Measurements from ENCODE around the gene LRRC4C.
A peak's percentile ranks its signal among the peaks of the same experiment; 100 is the strongest.

Gene LRRC4C

DNA sequence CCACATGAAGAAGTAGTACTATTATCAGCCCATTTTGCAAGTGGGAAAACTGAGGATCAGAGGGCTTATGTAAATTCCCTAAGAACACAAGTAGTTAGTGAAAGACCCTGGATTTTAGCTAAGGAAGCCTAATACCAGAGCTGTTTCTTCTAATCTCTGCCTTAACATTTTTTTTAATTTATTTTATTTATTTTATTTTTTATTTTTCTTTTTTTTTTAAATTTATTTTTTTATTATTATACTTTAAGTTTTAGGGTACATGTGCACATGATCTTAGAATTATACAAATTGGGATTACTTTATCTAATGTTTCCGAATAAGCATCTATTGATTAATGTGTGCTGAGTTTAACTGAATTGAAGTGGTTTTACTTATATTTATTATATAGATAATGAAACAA lies 1015.3 kb downstream of the LRRC4C start:
- no peak overlapping the region for H3K4me3 ChIP-seq
- H3K9me3 ChIP-seq (replicated peaks in 1 of 11), result peaks cover 21 to 34% (median 27%) of the 10 kb centered on the region in 11 experiments; a peak in 21 of 22 replicates
- no peaks in the 10 kb centered on the region for H3K36me3 ChIP-seq
- H3K9ac ChIP-seq, result no peak overlapping the region
- H3K27ac ChIP-seq, result no peak overlapping the region
- no peaks in the 10 kb centered on the region for H4K20me1 ChIP-seq
- H3K4me2 ChIP-seq, result no peak overlapping the region
- no peaks in the 10 kb centered on the region for H3K4me1 ChIP-seq
- TF ChIP-seq Cebpa-rat (IDR thresholded peaks at IDR 0.05), result no peak
- no peaks in the 10 kb centered on the region for H3K27me3 ChIP-seq

DNA sequence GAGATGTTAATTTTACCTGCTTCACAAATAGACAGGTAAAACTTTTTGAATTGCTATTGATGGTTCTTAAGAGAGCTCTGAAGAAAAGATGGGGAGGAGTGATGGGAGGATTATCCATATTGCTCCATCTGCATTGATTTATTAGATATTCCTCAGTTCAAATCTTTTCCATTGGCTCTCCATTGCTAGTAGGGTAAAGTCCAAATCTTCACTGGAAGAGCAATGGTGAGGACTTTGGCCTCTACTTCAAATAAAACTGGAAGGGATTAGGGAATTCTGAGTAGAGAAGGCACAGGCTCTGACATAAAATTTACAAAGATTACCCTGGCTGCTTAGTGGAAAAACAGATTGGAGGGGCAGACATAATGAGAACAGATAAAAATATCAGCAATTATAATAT lies 1024.1 kb downstream of the LRRC4C start:
- no peaks in the 10 kb centered on the region for H3K27me3 ChIP-seq
- H4K20me1 ChIP-seq, result no peaks in the 10 kb centered on the region; a peak in 1 of 22 replicates
- no peak overlapping the region for H3K27ac ChIP-seq
- H3K4me1 ChIP-seq, result no peaks in the 10 kb centered on the region
- H3K9me3 ChIP-seq (replicated peaks in 1 of 11), result no peaks in the 10 kb centered on the region
- no peak overlapping the region for H3K4me3 ChIP-seq
- H3K36me3 ChIP-seq, result no peaks in the 10 kb centered on the region
- H3K9ac ChIP-seq, result no peak overlapping the region
- no peak overlapping the region for H3K4me2 ChIP-seq
- no peak for TF ChIP-seq Cebpa-rat (IDR thresholded peaks at IDR 0.05)

DNA sequence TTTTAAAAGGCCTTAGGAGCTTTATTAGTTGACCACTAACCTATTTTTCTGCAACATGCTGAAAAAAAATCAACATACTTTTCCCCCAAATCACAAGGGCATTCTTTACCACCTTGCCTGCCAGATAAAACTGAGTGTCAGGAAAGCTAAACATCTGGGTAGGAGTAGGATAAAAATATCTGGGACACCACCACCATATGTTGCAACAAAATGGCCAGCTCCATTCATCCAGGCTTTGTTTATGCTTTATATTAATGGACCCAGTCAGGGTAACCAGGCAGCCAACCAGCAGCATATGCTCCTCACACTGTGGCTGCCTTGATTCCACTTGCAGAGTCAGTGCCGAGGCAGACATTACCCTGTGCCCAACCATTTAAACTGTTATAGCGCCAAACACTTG lies 1024.5 kb downstream of the LRRC4C start:
- H4K20me1 ChIP-seq, result no peaks in the 10 kb centered on the region; a peak in 1 of 22 replicates
- TF ChIP-seq Cebpa-rat (IDR thresholded peaks at IDR 0.05), result no peak
- H3K27ac ChIP-seq, result no peak overlapping the region
- no peaks in the 10 kb centered on the region for H3K9me3 ChIP-seq (replicated peaks in 1 of 11)
- no peak overlapping the region for H3K9ac ChIP-seq
- no peak overlapping the region for H3K4me2 ChIP-seq
- H3K4me1 ChIP-seq, result no peaks in the 10 kb centered on the region
- no peaks in the 10 kb centered on the region for H3K27me3 ChIP-seq
- no peaks in the 10 kb centered on the region for H3K36me3 ChIP-seq
- no peak overlapping the region for H3K4me3 ChIP-seq

DNA sequence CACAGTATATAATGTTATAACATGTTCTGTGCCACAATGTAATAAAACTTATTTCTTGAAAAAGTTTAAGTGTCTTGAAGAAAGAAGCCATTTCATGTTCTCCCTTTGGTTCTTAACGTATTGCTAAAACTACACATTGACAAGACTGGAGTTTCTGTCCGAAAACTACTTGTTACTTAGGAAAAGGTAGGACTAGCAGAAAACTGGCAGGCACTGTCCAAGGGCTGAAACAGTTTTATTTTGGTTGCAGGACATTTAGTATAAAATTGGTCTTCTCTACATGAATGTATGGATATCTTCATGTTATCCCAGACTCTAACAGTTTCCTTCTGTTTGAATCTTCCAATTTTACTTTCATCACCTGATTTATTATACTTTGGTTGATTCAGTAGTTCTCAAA lies 1027.1 kb downstream of the LRRC4C start:
- Histone ChIP-seq H3K9me3 (replicated peaks in 1 of 11) (no peaks in the 10 kb centered on the region), H3K27ac (no peak overlapping the region), H3K27me3 (no peaks in the 10 kb centered on the region), H3K4me1 (no peaks in the 10 kb centered on the region), H3K4me2 (no peak overlapping the region), H3K4me3 (no peak overlapping the region), H3K36me3 (no peaks in the 10 kb centered on the region), H4K20me1 (no peaks in the 10 kb centered on the region; a peak in 1 of 22 replicates), H3K9ac (no peak overlapping the region)
- TF ChIP-seq Cebpa-rat (IDR thresholded peaks at IDR 0.05), result no peak

DNA sequence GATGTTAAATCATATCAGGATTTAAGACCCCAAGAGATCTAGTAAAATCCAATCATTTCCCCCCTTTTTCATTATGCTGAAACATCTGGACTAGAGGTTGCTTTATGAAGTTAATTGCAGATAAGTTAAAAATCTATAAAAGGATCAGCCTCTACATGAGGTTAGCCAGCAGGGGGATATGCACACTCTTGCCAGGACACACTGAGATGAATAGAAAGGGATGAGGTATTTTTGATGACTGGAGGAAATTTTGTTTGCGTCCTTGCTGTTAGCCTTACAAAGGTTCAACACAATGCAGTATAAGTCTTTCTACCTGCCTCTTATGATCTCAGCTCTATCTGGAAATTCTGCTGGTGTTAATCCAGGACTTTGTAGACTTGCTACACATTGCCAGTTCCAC lies 1034.3 kb downstream of the LRRC4C start:
- H3K36me3 ChIP-seq, result no peaks in the 10 kb centered on the region
- no peaks in the 10 kb centered on the region for H4K20me1 ChIP-seq
- no peak for TF ChIP-seq Cebpa-rat (IDR thresholded peaks at IDR 0.05)
- no peaks in the 10 kb centered on the region for H3K4me1 ChIP-seq
- no peak overlapping the region for H3K4me2 ChIP-seq
- H3K9me3 ChIP-seq (replicated peaks in 1 of 11), result no peaks in the 10 kb centered on the region
- no peak overlapping the region for H3K4me3 ChIP-seq
- no peak overlapping the region for H3K9ac ChIP-seq
- no peak overlapping the region for H3K27ac ChIP-seq
- H3K27me3 ChIP-seq, result no peaks in the 10 kb centered on the region

DNA sequence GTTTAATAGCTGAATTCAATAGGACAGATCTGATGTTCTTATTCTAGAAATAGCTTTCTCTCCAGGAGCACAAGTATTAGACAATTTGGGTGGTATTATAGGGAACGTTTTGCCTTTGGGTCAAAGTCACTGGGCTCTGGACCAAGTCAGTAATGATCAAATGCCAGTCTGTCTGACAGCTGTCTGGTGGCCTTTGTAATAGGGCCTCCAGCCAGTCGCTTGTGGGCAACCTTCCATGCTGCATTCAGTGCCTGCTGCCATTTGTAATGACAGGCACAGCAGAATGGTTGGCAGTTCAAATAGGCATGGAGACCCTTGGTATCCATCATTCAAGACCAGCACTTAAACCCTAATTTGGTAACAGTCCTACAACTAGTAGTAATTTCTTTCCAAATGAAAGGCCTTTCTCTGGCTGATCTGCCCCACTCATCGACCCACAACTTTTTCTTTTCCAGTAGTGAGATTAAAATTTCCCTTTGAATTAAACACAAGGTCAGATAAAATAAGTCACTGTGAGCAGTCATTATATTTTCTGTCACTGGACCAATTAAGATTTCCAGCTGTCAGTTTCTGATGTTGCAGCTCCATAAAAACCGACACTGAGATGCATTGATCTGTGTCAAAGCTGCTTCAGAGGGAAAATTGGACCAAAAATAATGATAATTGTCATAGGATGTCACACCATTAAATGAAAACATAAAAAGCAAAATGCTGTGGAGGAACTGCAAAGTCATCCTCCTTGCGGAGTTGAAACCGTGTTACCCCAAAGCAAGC lies 1038.1 kb downstream of the LRRC4C start:
- Histone ChIP-seq H3K4me3 (no peak overlapping the region), H3K27me3 (no peaks in the 10 kb centered on the region), H3K27ac (no peak overlapping the region), H3K4me1 (no peaks in the 10 kb centered on the region), H3K9me3 (replicated peaks in 1 of 11) (no peaks in the 10 kb centered on the region), H3K4me2 (no peak overlapping the region), H4K20me1 (no peaks in the 10 kb centered on the region), H3K9ac (no peak overlapping the region), H3K36me3 (no peaks in the 10 kb centered on the region)
- TF ChIP-seq Cebpa-rat (IDR thresholded peaks at IDR 0.05), result no peak

DNA sequence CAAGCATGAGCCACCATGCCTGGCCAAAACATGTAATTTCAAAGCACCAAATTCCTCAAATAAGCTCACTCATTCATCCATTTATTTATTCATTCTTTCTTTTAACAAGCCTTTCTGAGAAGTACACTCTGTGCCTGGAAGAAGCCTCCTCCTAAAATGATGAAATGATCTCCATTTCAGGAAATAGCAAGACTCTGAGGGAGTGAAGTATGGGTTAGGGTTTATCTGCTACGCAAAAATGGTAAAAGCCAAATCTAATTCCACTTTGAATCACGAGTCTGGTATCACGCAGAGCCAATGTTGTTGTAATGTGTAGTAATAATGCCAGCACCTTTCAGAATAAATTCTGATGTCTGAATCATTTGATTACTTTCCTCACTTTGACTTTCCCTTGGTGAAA lies 1041.8 kb downstream of the LRRC4C start:
- H3K4me3 ChIP-seq, result no peak overlapping the region
- TF ChIP-seq Cebpa-rat (IDR thresholded peaks at IDR 0.05), result no peak
- H3K27me3 ChIP-seq, result no peaks in the 10 kb centered on the region
- H3K4me1 ChIP-seq, result no peaks in the 10 kb centered on the region
- H3K9ac ChIP-seq, result no peak overlapping the region
- H3K27ac ChIP-seq, result no peak overlapping the region
- no peak overlapping the region for H3K4me2 ChIP-seq
- no peaks in the 10 kb centered on the region for H4K20me1 ChIP-seq
- H3K9me3 ChIP-seq (replicated peaks in 1 of 11), result no peaks in the 10 kb centered on the region
- no peaks in the 10 kb centered on the region for H3K36me3 ChIP-seq

DNA sequence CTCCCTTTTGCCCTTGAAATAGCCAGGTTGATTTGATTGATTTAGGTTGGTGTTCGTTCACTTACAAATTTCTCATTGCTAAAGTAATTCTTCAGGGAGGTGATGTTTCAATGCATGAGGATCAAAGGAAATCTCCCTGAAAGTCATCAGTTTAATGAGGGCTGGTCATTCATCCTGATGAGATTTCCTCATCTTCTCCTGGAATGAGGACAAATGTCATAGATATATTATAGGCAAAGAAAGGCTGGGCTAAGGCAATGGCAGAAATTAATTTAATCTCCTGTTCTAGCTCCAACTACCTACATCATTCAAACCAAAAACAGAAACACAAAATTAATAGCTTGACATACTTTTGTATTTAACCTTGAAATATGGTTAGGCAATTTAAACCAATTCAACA lies 1052.1 kb downstream of the LRRC4C start:
- Histone ChIP-seq H3K4me2 (no peak overlapping the region), H3K27ac (no peak overlapping the region), H4K20me1 (no peaks in the 10 kb centered on the region), H3K4me1 (peaks cover 0 to 32% (median 2%) of the 10 kb centered on the region in 10 experiments; a peak in 9 of 20 replicates), H3K4me3 (no peak overlapping the region), H3K9ac (no peak overlapping the region), H3K27me3 (no peaks in the 10 kb centered on the region), H3K36me3 (no peaks in the 10 kb centered on the region), H3K9me3 (replicated peaks in 1 of 11) (no peaks in the 10 kb centered on the region)
- TF ChIP-seq Cebpa-rat (IDR thresholded peaks at IDR 0.05), result no peak

DNA sequence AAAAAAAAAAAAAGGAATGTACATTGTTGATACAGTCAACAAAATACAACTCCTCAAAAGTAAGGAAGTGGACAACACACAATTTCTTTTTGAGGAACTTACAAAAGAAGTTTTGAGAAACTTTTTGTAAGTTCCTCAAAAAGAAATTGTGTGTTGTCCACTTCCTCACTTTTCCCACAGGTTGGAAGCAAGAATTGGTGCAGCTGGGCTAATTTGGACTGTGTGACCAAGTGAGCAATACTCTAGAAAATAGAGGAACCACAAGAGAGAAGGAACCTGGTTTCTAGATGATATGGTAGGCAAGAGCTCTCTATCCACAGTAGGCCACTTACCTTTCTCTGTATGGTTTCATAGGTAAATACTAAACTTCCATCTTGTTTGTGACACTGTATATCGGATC lies 1053.8 kb downstream of the LRRC4C start:
- H3K36me3 ChIP-seq, result no peaks in the 10 kb centered on the region
- peak overlapping the region in 5 of 11 experiments; percentile 55 to 88 (median 78); a peak in 9 of 22 replicates for H3K4me2 ChIP-seq
- H3K27ac ChIP-seq, result peak overlapping the region in 5 of 11 experiments; percentile 61 to 84 (median 73); a peak in 9 of 22 replicates
- H3K4me3 ChIP-seq, result no peak overlapping the region
- no peaks in the 10 kb centered on the region for H3K27me3 ChIP-seq
- peaks cover 0 to 32% (median 2%) of the 10 kb centered on the region in 10 experiments; a peak in 9 of 20 replicates for H3K4me1 ChIP-seq
- no peak for TF ChIP-seq Cebpa-rat (IDR thresholded peaks at IDR 0.05)
- peak overlapping the region in 2 of 11 experiments; percentile 46 to 52; a peak in 2 of 22 replicates for H3K9ac ChIP-seq
- H4K20me1 ChIP-seq, result no peaks in the 10 kb centered on the region
- no peaks in the 10 kb centered on the region for H3K9me3 ChIP-seq (replicated peaks in 1 of 11)

DNA sequence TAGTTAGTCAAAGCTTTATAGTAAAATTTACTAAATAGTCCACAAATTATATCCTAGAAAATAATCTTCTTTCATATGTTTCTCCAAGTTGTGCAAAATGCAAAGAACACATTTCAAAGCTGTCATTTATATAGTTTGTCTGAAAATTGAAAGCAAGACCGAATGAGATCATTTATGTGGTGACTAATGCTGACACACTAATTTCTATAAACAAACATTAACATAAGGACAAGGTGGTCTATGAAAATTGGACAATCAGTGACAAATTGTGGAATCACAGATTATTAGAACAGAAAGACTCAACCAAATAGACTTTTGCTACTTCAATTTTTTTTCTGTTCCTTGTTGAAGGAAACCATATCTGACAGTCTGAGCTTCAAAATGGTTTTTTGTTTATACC lies 1056.1 kb downstream of the LRRC4C start:
- Histone ChIP-seq H3K27me3 (no peaks in the 10 kb centered on the region), H3K4me1 (peaks cover 0 to 32% (median 2%) of the 10 kb centered on the region in 10 experiments; a peak in 9 of 20 replicates), H3K4me2 (no peak overlapping the region; a peak in 1 of 22 replicates), H3K9me3 (replicated peaks in 1 of 11) (no peaks in the 10 kb centered on the region), H3K9ac (no peak overlapping the region), H4K20me1 (no peaks in the 10 kb centered on the region), H3K4me3 (no peak overlapping the region), H3K27ac (no peak overlapping the region), H3K36me3 (no peaks in the 10 kb centered on the region)
- no peak for TF ChIP-seq Cebpa-rat (IDR thresholded peaks at IDR 0.05)
